HG03457 (cell line): ENCODE results near the gene TPX2.

Experiments
- ATAC-seq: cut with Tn5 transposase; IDR thresholded peaks from one replicate; pipeline ENCODE4 v1.9.1; 2021; ENCODE audit warnings: moderate number of reproducible peaks; ENCODE audit not compliant: unreplicated experiment

TPX2 gene

GRCh38 chr20:31844737-31845299, 105.7 kb downstream of the TPX2 start:
- no peak for ATAC-seq

- ATAC-seq: no peak
Observed at GRCh38 chr20:31845300-31845863, 106.3 kb downstream of the TPX2 start, which contains the start of gene FOXS1. TSS of gene FOXS1 (minus strand) at chr20:31845604. CDS start at chr20:31845542, 62 bp downstream.

GRCh38 chr20:31846793-31847138, 107.7 kb downstream of the TPX2 start:
- no peak for ATAC-seq

GRCh38 chr20:31848088-31848999, 109.3 kb downstream of the TPX2 start:
- ATAC-seq: no peak

GRCh38 chr20:31849306-31849930, 110.3 kb downstream of the TPX2 start:
- ATAC-seq: no peak
